Transverse colon (tissue), 4 donors: ENCODE data around the gene PSMA8. TPM values are rescaled to one million over a fixed set of nuclear protein-coding genes. Genes with fewer than 3 reads are reported as not detected.
"Not testable (repeated sequence)": the region's sequence is repeated elsewhere in the genome, so short reads cannot be mapped to it uniquely, and the experiment has no call there.

ENCODE experiments used
- DNase-seq: peaks from one replicate; pipeline ENCODE4 v3.0.0-alpha.2; 2019
- H3K27ac ChIP-seq, 4 donors: fragments of 200-600 bp; sonication (generic); 2 replicates each; pipeline ENCODE4 v1.5.1; 2016 to 2018; ENCODE audit warnings: inconsistent platforms in 4 of 4
- H3K27me3 ChIP-seq: fragments of 200-600 bp; sonication (generic); 2 replicates; pipeline ENCODE4 v1.5.1; 2017; ENCODE audit warnings: inconsistent platforms
- H3K36me3 ChIP-seq, 4 donors: fragments of 200-600 bp; sonication (generic); 2 replicates each; pipeline ENCODE4 v1.5.1; 2017 to 2019; ENCODE audit warnings: inconsistent platforms in 4 of 4
- H3K4me1 ChIP-seq, 4 donors: fragments of 200-600 bp; sonication (generic); 2 replicates each; pipeline ENCODE4 v1.5.1; 2017 to 2020; ENCODE audit warnings: inconsistent platforms in 4 of 4
- H3K4me3 ChIP-seq, 4 donors: fragments of 200-600 bp; sonication (generic); 1 replicate in 1 of 4; 2 replicates in 3 of 4; pipeline versions ENCODE4 v1.5.1 to v1.6.1; 2017 to 2019; ENCODE audit warnings: inconsistent platforms in 4 of 4
- H3K9me3 ChIP-seq, 2 donors: fragments of 200-600 bp; sonication (generic); 2 replicates each; pipeline ENCODE4 v1.5.1; 2017 to 2019; ENCODE audit warnings: inconsistent platforms in 2 of 2
- CTCF ChIP-seq, 5 experiments: fragments of 200-600 bp in 3 of 5; fragments of 450-650 bp in 2 of 5; sonication (generic) in 3 of 5; IDR thresholded peaks; 1 replicate in 2 of 5; 2 replicates in 3 of 5; pipeline ENCODE4 v1.5.1; 2016 to 2017; ENCODE audit warnings: antibody characterized with exemption in 5 of 5, inconsistent platforms in 3 of 5, mild to moderate bottlenecking in 2 of 5, moderate library complexity in 1 of 5
- EP300 ChIP-seq: sonication (generic); formaldehyde crosslinking; IDR thresholded peaks from one replicate; pipeline ENCODE4 v1.6.1; 2017; ENCODE audit warnings: antibody characterized with exemption, low read depth
- POLR2A ChIP-seq: fragments of 450-650 bp; IDR thresholded peaks from one replicate; pipeline ENCODE4 v1.6.1; 2016; ENCODE audit warnings: antibody characterized with exemption, mild to moderate bottlenecking, moderate library complexity
- POLR2AphosphoS5 ChIP-seq, 3 donors: sonication (generic); formaldehyde crosslinking; IDR thresholded peaks; one replicate each; pipeline ENCODE4 v1.6.1; 2016; ENCODE audit warnings: antibody characterized with exemption in 3 of 3
- WGBS, 2 donors: methylation state at CpG; one replicate each; pipeline ENCODE4 v1.1.5; 2018; ENCODE audit warnings: low coverage in 1 of 2; 5-methylcytosine and 5-hydroxymethylcytosine counted together
- in situ Hi-C, 4 donors: fragments of 200-750 bp; cut with MboI; loops; one replicate each; pipeline versions ENCODE4 v1.15.0 to v1.15.1; 2017; ENCODE audit warnings: low sequenced_read_pairs in 3 of 4, low pct_ligation_motif_present in 1 of 4, low pct_unique_long_range_greater_than_20kb in 1 of 4
- intact Hi-C: fragments of 100-400 bp; cut with DNase I; formaldehyde crosslinking; loops from one replicate; pipeline ENCODE4 v1.15.1; 2023; ENCODE audit warnings: low total_unique reads
- total RNA-seq, 4 donors: library from RNA; depleted of rRNA; stranded (reverse); fragments of >200 nt; gene quantifications; one replicate each; pipeline ENCODE4 v1.1.0, GENCODE V29; 2016

PSMA8 gene
- total RNA-seq, 4 donors from 2014 or later, result not detected

GRCh38 chr18:26190506-26190905, 56.8 kb downstream of the PSMA8 start:
- Histone ChIP-seq H3K27me3 (no peaks in the 10 kb centered on the region), H3K36me3 (no peaks in the 10 kb centered on the region), H3K27ac (peak overlapping the region in 1 of 4 donors; percentile 18), H3K4me1 (no peaks in the 10 kb centered on the region), H3K4me3 (no peak overlapping the region), H3K9me3 (no peaks in the 10 kb centered on the region)
- intact Hi-C loops, result no loop called here
- in situ Hi-C loops, result no loop called here
- peak; percentile 43 for DNase-seq
- TF ChIP-seq POLR2AphosphoS5 (IDR thresholded peaks at IDR 0.05) (no peak), POLR2A (no peak), EP300 (no peak), CTCF (IDR thresholded peaks at IDR 0.05) (no peak)
- 61 to 71% methylated on average over 5 to 8 of the region's 8 CpGs for WGBS, 2 donors

DNA sequence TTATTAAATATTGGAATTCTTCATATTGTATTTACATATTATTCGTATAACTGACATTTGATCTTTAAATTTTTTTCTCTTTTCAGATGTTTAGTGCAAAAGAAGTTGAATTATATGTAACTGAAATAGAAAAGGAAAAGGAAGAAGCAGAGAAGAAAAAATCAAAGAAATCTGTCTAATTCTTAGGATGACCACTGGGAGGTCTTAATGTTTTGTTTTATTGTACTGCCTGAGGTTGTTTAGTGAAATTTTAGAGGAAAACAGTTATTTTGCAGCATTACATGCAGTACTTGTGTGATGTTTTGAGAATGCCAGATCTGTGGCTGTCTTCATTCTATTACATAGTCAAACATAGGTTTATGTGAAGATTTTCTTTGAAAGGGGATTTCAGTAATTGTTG, 58.6 kb downstream of the PSMA8 start:
- DNase-seq, result no peak
- no peaks in the 10 kb centered on the region for H3K27me3 ChIP-seq
- in situ Hi-C loops (no loop called here), intact Hi-C loops (no loop called here)
- no peak overlapping the region for H3K4me3 ChIP-seq
- no peak for TF ChIP-seq POLR2A
- TF ChIP-seq EP300, result no peak
- no peak for TF ChIP-seq CTCF (IDR thresholded peaks at IDR 0.05)
- no peak for TF ChIP-seq POLR2AphosphoS5 (IDR thresholded peaks at IDR 0.05)
- H3K36me3 ChIP-seq, result no peaks in the 10 kb centered on the region
- no peak overlapping the region for H3K27ac ChIP-seq
- 67 to 100% methylated on average over 1 of the region's 1 CpG for WGBS, 2 donors
- no peaks in the 10 kb centered on the region for H3K9me3 ChIP-seq
- no peaks in the 10 kb centered on the region for H3K4me1 ChIP-seq

DNA sequence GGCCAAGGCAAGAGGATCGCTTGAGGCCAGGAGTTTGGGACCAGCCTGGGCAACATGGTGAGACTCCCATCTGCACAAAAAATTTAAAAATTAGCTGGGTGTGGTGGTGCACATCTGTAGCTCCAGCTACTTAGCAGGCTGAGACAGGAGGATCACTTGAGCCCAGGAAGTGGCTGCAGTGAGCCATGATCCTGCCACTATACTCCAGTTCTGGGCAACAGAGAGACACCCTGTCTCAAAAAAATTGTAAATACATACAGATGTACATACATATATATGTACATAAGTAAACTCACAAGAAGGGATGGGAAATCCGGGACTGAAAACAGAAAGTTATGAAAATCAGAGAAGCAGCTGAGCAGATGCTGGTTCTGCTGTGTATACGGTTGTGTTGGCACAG, 62.9 kb downstream of the PSMA8 start:
- Histone ChIP-seq H3K4me1 (no peaks in the 10 kb centered on the region), H3K4me3 (no peak overlapping the region), H3K36me3 (no peaks in the 10 kb centered on the region), H3K27me3 (no peaks in the 10 kb centered on the region), H3K9me3 (no peaks in the 10 kb centered on the region), H3K27ac (no peak overlapping the region)
- intact Hi-C loops, result no loop called here
- WGBS, 2 donors, result 77 to 78% methylated on average over 3 of the region's 3 CpGs
- no peak for DNase-seq
- in situ Hi-C loops, result no loop called here
- TF ChIP-seq CTCF (IDR thresholded peaks at IDR 0.05) (no peak), EP300 (no peak), POLR2AphosphoS5 (IDR thresholded peaks at IDR 0.05) (no peak), POLR2A (no peak)

DNA sequence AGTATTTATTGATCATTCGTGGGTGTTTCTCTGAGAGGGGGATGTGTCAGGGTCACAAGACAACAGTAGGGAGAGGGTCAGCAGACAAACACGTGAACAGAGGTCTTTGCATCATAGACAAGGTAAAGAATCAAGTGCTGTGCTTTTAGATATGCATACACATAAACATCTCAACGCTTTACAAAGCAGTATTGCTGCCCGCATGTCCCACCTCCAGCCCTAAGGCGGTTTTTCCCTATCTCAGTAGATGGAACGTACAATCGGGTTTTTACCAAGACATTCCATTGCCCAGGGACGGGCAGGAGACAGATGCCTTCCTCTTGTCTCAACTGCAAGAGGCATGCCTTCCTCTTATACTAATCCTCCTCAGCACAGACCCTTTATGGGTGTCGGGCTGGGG, 68.3 kb downstream of the PSMA8 start:
- H3K4me3 ChIP-seq, intact Hi-C loops, H3K27me3 ChIP-seq, H3K9me3 ChIP-seq, H3K36me3 ChIP-seq, H3K27ac ChIP-seq, in situ Hi-C loops, H3K4me1 ChIP-seq, DNase-seq: not testable (repeated sequence)
- WGBS, 2 donors, result 85 to 87% methylated on average over 7 to 9 of the region's 9 CpGs

DNA sequence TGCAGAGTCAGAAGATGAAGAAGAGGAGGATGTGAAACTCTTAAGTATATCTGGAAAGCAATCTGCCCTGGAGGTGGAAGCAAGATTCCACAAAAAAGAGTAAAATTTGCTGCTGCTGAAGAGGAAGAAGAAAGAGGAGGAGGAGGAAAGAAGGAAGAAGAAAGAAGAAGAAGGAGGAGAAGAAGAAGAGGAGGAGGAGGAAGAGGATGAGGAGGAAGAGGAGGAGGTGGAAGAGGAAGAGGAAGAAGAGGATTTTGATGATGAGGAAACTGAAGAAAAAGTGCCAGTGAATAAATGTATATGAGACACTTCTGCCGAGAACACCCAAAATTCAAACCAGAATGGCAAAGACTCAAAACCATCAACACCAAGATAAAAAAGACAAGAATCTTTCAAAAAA, 71.6 kb downstream of the PSMA8 start:
- no peak overlapping the region for H3K27ac ChIP-seq
- no peaks in the 10 kb centered on the region for H3K27me3 ChIP-seq
- WGBS, 2 donors, result 95% methylated on average over 1 of the region's 1 CpG; no CpG with 5 or more reads in 1 of the 2 donors
- TF ChIP-seq POLR2A, result no peak
- TF ChIP-seq POLR2AphosphoS5 (IDR thresholded peaks at IDR 0.05), result no peak
- no peak for TF ChIP-seq EP300
- TF ChIP-seq CTCF (IDR thresholded peaks at IDR 0.05), result no peak
- H3K4me1 ChIP-seq, result no peaks in the 10 kb centered on the region
- in situ Hi-C loops, result no loop called here
- H3K9me3 ChIP-seq, result no peaks in the 10 kb centered on the region
- intact Hi-C loops, result loop anchor here (5.0 kb wide), 1 partner anchor 1308 kb away; no protein-coding TSS in a partner anchor
- H3K36me3 ChIP-seq, result no peaks in the 10 kb centered on the region
- DNase-seq, result no peak
- no peak overlapping the region for H3K4me3 ChIP-seq
